Measurements from ENCODE around the gene GSTT4. TPM values are rescaled to one million over a fixed set of nuclear protein-coding genes. Genes with fewer than 3 reads are reported as not detected.
"Not testable (repeated sequence)": the region's sequence is repeated elsewhere in the genome, so short reads cannot be mapped to it uniquely, and the experiment has no call there.

Gene GSTT4
- total RNA-seq, 4 donors from 2014 or later: not detected

- H3K27ac ChIP-seq; H3K4me1 ChIP-seq; H3K9me3 ChIP-seq; H3K36me3 ChIP-seq; intact Hi-C loops (cut with DNase I; ENCODE audit: low total_unique reads); ATAC-seq; H3K4me3 ChIP-seq; in situ Hi-C loops (cut with MboI; ENCODE audit: low sequenced_read_pairs in 4 of 4); H3K27me3 ChIP-seq; DNase-seq: not testable (repeated sequence)
These were observed 19.2 kb downstream of the GSTT4 start for GRCh38 chr22:23986089-23986488.

GRCh38 chr22:23984430-23984829, 20.8 kb downstream of the GSTT4 start:
- TF ChIP-seq POLR2A (IDR thresholded peaks at IDR 0.05): no peak
- TF ChIP-seq, protein P1, sequence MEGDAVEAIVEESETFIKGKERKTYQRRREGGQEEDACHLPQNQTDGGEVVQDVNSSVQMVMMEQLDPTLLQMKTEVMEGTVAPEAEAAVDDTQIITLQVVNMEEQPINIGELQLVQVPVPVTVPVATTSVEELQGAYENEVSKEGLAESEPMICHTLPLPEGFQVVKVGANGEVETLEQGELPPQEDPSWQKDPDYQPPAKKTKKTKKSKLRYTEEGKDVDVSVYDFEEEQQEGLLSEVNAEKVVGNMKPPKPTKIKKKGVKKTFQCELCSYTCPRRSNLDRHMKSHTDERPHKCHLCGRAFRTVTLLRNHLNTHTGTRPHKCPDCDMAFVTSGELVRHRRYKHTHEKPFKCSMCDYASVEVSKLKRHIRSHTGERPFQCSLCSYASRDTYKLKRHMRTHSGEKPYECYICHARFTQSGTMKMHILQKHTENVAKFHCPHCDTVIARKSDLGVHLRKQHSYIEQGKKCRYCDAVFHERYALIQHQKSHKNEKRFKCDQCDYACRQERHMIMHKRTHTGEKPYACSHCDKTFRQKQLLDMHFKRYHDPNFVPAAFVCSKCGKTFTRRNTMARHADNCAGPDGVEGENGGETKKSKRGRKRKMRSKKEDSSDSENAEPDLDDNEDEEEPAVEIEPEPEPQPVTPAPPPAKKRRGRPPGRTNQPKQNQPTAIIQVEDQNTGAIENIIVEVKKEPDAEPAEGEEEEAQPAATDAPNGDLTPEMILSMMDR (IDR thresholded peaks at IDR 0.05 in 4 of 5, conservative IDR thresholded peaks at IDR 0.05 in 1 of 5): peak in 3 of 5 experiments; percentile 42 to 69 (median 50)
- H3K27ac ChIP-seq: no peak overlapping the region
- ATAC-seq: peak in 1 of 2 donors; percentile 45
- intact Hi-C loops (cut with DNase I; ENCODE audit: low total_unique reads) (no loop called here), in situ Hi-C loops (cut with MboI; ENCODE audit: low sequenced_read_pairs in 4 of 4) (no loop called here)
- H3K9me3 ChIP-seq: no peaks in the 10 kb centered on the region
- no peaks in the 10 kb centered on the region for H3K36me3 ChIP-seq
- no peak for DNase-seq
- no peak overlapping the region for H3K4me3 ChIP-seq
- no peaks in the 10 kb centered on the region for H3K4me1 ChIP-seq
- no peaks in the 10 kb centered on the region for H3K27me3 ChIP-seq

- ATAC-seq; H3K27me3 ChIP-seq; H3K27ac ChIP-seq; in situ Hi-C loops (cut with MboI; ENCODE audit: low sequenced_read_pairs in 4 of 4); intact Hi-C loops (cut with DNase I; ENCODE audit: low total_unique reads); H3K9me3 ChIP-seq; H3K36me3 ChIP-seq; DNase-seq; H3K4me1 ChIP-seq: not testable (repeated sequence)
- peak overlapping the region in 1 of 4 donors; percentile 32 for H3K4me3 ChIP-seq
These were observed 24.7 kb downstream of the GSTT4 start for GRCh38 chr22:23980567-23980966.

DNA sequence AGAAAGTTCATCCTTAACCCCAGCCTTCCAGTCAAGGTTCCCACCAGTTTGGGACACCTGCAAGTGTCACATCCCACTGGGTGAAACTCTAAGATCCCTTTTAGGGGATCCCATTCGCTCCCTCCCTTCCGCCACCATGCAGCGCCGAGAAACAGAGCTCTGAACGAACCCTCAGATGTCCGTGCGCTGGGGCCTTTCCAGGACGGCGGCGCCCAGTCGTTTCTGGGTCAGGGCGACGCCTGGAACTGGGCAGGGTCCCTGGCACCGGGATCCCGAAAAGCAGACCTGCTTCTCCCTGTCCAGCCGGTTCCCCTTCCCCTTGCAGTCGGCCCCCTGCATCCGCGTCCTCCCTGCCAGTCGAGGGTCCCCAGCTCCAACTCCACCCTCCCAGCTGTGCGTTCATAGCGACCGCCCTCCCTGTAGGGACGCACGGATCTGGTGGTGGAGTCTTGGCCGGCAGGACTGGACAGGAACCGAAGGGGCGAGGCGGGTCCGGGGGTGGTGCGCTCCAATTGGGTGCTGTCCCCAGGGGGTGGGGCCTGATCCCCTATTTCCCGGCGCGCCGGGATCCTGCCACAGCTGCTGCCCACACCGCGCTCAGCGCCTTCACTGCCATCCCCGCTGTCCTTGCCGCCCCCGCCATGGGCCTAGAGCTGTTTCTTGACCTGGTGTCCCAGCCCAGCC, 25.6 kb downstream of the GSTT4 start, which contains the start of gene GSTT2:
GSTT2 (plus strand) TSS at position 578 of the 684 bp plus-strand sequence.
- H3K27me3 ChIP-seq; intact Hi-C loops (cut with DNase I; ENCODE audit: low total_unique reads); H3K9me3 ChIP-seq; H3K36me3 ChIP-seq; DNase-seq; H3K4me1 ChIP-seq; H3K27ac ChIP-seq: not testable (repeated sequence)
- peak within 1 kb of the TSS in 1 of 4 donors; percentile 32 for H3K4me3 ChIP-seq
- ATAC-seq: peak; percentile 69 to 76
- in situ Hi-C loops (cut with MboI; ENCODE audit: low sequenced_read_pairs in 4 of 4): loop anchor here in 1 of 4 donors (10.0 kb wide), 1 partner anchor 55 kb away; no protein-coding TSS in a partner anchor

DNA sequence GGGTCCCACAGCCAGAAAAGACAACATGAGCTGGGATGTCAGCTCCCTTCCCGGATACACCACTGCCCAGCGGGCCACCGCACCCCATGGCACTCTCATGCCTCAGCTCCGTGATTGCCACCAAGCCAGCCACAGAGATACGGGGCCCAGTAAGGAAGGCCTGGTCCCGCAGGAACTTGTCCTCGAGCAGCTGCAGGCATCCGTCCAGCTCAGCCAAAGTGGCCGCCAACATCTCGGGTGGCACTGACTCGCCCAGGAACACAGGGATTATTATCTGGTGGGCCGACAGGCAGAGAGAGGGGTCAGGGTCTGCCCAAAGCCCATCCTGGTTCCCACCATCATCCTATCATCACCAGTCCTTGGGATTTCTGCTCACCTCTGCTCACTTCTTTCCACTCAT, 27.9 kb downstream of the GSTT4 start:
- intact Hi-C loops (cut with DNase I; ENCODE audit: low total_unique reads); H3K9me3 ChIP-seq; H3K4me1 ChIP-seq; H3K4me3 ChIP-seq; H3K36me3 ChIP-seq; H3K27me3 ChIP-seq; ATAC-seq; H3K27ac ChIP-seq; DNase-seq: not testable (repeated sequence)
- in situ Hi-C loops (cut with MboI; ENCODE audit: low sequenced_read_pairs in 4 of 4): loop anchor here in 1 of 4 donors (10.0 kb wide), 1 partner anchor 53 kb away; no protein-coding TSS in a partner anchor

DNA sequence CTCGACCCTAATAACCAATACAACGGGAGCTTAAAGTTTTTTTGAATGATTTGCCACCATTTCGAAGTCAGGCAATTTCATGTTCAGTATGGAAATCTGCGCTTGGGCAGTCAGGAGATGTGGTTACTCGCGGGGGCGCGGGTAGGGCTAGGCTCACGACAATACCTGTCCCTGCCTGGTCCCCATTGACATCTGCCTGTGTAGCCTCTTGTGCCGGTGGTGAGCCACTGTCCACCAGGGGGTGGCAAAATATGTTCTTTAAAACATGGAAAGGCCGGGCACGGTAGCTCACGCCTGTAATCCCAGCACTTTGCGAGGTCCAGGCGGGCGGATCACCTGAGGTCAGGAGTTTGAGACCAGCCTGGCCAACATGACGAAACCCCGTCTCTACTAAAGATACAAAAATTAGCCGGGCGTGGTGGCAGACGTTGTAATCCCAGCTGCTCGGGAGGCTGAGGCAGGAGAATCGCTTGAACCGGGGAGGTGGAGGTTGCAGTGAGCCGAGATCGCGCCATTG, 30.4 kb downstream of the GSTT4 start:
- peak; percentile 11 to 47 for ATAC-seq
- peaks cover 0 to 12% of the 10 kb centered on the region in 2 donors for H3K36me3 ChIP-seq
- H3K4me1 ChIP-seq; H3K9me3 ChIP-seq; H3K27me3 ChIP-seq; H3K27ac ChIP-seq; intact Hi-C loops (cut with DNase I; ENCODE audit: low total_unique reads); DNase-seq; H3K4me3 ChIP-seq: not testable (repeated sequence)
- in situ Hi-C loops (cut with MboI; ENCODE audit: low sequenced_read_pairs in 4 of 4): loop anchor here in 1 of 4 donors (10.0 kb wide), 1 partner anchor 50 kb away; no protein-coding TSS in a partner anchor

DNA sequence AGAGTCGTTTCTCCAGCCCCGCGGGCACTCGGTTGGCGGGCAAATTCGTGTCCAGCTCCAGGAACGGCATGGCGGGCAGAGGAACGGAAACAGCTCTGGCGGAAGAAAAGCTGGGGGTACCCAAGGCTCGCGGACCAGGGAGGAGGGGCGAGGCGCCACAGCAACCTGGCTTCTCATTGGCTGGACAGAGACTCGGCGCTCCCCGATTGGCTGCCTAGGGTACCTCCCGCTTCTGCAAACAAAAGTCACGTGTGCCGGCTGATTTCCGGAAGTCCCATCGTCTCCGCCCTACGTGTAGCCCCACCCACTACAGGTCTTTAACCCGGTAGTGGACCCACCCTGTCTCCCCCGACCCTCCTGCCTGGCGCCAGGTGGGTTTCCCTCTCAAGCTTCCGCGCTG, 30.9 kb downstream of the GSTT4 start, which contains the start of gene DDT:
DDT (minus strand) TSS at position 97 of the 400 bp plus-strand sequence; CDS start at position 70, 27 bp downstream.
- peaks cover 0 to 12% of the 10 kb centered on the region in 2 donors for H3K36me3 ChIP-seq
- DNase-seq; H3K4me3 ChIP-seq; H3K27me3 ChIP-seq; intact Hi-C loops (cut with DNase I; ENCODE audit: low total_unique reads); H3K27ac ChIP-seq; H3K4me1 ChIP-seq; H3K9me3 ChIP-seq: not testable (repeated sequence)
- peak; percentile 98 to 99 for ATAC-seq
- in situ Hi-C loops (cut with MboI; ENCODE audit: low sequenced_read_pairs in 4 of 4): loop anchor here in 1 of 4 donors (10.0 kb wide), 1 partner anchor 50 kb away; no protein-coding TSS in a partner anchor

GRCh38 chr22:23971927-23972326, 33.3 kb downstream of the GSTT4 start:
- H3K4me3 ChIP-seq; H3K27ac ChIP-seq; H3K9me3 ChIP-seq; ATAC-seq; H3K4me1 ChIP-seq; intact Hi-C loops (cut with DNase I; ENCODE audit: low total_unique reads); DNase-seq; H3K27me3 ChIP-seq: not testable (repeated sequence)
- peaks cover 0 to 12% of the 10 kb centered on the region in 2 donors for H3K36me3 ChIP-seq
- in situ Hi-C loops (cut with MboI; ENCODE audit: low sequenced_read_pairs in 4 of 4): loop anchor here in 1 of 4 donors (10.0 kb wide), 1 partner anchor 47 kb away; no protein-coding TSS in a partner anchor

Measured in gastrocnemius medialis (tissue), 4 donors.